NCI-H82 treated with DMSO at 0.1 percent for 48 hours (cell line): ENCODE results near the gene ACER3.
A peak's percentile ranks its signal among the peaks of the same experiment; 100 is the strongest.
"Not testable (repeated sequence)": the region's sequence is repeated elsewhere in the genome, so short reads cannot be mapped to it uniquely, and the experiment has no call there.

Experiments
- DNase-seq: peaks from one replicate; lab custom pipeline; 2025; ENCODE audit not compliant: unreplicated experiment; lab: John Stamatoyannopoulos, UW

ACER3 gene

DNA sequence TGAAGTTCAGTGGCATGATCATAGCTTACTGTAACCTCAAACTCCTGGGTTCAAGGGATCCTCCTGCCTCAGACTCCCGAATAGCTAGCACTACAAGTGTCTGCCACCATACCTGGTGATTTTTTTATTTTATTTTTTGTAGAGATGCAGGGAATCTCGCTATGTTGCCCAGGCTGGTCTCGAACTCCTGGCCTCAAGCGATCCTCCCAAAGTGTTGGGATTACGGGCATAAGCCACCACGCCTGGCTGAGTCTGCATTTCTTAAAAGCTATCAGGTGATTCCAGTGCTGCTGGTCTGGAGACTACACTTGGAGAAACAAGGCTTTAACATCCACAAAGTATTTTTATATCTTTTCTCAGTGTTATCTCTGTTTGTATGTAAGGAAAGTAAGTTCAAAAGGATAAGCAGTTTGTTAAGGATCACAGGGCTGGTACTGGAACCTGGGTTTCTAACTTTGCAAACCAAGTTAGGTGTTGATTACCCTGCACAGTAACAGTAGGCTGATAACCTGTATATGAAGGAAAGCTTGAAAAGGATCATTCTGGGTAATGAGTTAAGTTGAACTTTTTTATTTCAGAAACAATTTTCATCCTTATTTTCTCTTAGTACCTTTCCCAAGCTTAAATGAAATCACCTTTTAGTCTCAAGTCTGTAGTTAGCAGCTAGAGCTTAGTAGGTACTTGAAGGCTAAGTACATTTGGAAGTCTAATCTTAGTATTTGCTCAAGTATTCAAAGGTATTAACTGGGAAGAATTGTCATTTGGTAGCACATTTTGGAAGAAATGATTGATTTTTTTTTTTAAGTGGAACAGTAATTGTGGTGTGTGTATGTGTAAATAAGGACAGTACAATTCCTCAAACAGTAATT lies 12.5 kb downstream of the ACER3 start:
- DNase-seq: no peak

DNA sequence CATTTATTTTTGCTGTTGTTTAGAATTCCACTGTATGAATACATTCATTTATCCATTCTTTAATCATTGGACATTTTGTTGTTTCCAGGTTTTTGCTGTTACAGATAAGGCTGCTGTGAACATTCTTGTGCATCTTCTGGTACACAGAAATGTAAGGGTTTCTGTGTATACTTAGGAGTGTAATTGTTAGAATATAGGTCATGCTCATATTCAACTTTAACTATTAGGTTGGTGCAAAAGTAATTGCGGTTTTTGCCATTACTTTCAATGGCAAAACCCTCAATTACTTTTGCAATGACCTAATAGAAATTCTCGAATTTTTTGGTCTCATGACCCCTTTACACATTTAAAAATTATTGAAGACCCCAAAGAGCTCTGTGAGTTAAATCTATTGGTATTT lies 17.3 kb downstream of the ACER3 start:
- no peak for DNase-seq

DNA sequence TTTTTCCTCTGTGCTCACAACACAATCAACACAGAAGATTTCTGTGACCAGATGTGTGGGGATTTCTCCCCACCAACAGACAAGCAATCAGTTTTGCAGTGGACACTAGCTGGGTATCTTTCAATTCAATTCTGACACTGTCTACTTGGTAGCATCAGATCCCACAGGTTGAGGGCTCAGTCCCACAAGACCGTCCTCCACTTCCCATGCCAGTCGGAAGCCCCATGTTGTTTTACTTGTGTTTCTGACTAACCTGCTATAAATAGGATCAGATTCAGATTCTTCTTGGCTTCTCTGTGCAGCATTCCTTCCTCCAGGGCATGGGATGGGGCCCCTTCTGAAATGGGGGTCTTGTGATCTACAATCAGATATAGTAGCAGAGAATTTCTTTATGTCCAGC lies 19.6 kb downstream of the ACER3 start:
- no peak for DNase-seq

DNA sequence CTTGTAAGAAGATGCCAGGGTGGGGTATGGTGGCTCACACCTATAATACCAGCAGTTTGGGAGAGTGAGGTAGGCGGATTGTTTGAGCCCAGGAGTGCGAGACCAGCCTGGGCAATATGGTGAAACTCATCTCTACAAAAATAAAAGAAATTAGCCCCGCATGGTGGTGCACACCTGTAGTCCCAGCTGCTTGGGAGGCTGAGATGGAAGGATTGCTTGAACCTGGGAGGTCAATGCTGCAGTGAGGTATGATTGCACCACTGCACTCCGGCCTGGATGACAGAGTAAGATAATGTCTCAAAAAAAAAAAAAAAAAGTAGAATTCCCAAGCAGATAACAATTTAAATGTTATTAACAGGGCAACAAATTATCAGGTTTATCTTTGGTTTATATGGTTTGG lies 20.2 kb downstream of the ACER3 start:
- no peak for DNase-seq

DNA sequence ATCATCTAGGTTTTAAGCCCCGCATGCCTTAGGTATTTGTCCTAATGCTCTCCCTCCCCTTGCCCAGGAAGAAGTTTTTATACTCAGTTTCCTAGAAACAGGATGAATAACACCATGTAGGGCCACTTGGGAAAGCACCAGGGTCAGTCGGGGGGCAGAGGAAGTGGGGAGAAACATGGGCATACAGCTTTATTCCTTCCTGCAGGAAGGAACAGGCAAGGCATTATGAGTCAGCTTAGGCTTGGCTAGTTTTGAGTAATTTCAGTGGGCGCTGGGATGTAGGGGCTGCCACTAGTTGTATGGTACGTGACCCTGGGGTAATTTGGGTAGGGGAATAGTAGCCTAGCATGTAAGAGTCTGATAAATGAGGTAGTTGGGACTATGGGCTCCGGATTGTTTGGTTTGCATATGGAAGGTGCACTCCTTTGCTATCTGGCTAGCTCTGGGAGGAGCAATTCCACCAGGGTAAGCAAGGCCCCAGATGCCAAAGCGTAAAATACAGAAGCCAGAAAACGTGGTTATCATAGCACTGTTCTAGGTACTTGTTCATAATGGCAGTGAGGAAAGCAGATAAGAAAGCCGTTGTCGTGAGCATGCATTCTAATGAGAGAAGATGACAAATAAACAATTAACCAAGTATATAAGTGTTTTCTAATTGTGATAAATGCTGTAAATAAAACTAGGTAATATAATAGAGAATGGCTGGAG lies 24.8 kb downstream of the ACER3 start:
- DNase-seq: no peak

DNA sequence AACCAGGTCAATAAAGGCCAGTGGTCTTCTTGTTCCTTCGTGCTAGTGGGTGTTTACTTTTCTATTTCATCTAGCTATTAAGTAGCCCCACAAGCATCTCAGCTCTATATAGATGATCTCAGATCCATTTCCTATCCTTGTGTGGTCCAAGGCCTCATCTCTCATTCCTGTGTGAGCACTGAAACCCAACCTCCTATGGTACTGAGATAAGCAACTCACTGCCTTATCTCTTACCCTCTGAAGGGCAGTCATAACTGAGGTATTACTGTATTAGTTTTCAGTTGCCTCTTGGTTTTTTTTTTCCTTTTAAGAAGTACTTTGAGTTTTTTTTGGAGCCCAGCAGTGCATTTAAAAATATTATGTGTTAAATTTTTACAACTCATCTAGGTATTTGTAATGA lies 28.3 kb downstream of the ACER3 start:
- DNase-seq: no peak

DNA sequence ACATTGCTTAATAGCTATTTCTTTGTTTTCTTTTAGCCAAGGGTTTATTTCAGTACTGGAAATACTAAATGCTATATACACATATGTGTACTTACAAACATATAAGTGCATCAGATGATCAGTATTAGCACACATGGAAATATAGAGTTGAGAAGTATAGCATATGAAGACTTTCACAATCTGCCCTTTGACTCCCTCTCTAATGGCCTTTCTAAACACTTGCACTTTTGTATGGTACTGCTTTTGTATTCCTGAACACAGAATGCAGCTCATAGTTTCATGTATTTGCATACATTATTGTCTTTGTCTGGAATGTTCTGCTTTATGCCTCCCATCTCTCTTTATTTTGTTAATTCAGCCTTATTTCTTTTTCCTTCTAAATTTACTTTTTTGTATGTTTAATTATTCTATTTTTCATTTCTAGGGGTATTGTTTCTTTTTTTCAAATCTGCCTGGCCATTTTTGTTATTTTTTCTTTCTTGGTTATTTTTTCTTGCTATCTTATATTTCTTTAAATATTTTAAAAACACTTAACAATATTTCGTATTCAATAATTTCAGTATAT lies 28.8 kb downstream of the ACER3 start:
- DNase-seq: no peak

DNA sequence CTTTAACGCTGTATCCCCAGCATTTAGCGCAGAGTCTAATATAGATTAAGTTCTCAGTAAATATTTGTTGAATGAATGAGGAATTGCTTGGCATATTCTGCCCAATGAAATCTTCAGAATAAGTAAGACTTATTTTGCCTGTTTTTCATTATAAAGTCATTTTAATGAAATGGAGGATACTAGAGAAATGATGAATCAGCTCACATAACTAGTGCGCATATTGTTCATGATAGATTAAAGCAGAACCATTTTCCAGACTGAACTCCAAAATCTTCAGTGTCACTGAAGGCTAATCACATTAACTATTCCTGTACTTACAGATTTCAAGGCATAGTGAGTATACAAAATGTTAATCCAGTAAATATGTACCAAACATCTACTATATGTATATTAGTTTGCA lies 29.6 kb downstream of the ACER3 start:
- no peak for DNase-seq

DNA sequence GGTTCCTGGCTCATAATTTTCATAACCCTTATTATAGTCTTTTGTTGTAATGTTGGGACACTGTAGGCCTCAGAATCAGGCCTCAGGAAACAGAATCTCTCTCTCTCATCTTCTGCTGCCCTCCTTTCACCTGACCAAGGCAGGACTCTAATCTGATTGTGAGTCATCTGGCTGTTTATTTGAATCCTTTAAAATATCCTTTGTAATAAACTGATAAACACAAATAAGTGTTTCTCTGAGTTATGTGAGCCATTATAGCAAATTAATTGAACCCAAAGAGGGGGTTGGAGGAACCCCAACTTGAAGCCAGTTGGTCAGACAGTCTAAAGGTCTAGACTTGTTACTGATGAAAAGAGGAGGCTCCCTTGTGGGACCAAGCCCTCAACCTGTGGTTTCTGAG lies 30.6 kb downstream of the ACER3 start:
- DNase-seq: peak; percentile 27

DNA sequence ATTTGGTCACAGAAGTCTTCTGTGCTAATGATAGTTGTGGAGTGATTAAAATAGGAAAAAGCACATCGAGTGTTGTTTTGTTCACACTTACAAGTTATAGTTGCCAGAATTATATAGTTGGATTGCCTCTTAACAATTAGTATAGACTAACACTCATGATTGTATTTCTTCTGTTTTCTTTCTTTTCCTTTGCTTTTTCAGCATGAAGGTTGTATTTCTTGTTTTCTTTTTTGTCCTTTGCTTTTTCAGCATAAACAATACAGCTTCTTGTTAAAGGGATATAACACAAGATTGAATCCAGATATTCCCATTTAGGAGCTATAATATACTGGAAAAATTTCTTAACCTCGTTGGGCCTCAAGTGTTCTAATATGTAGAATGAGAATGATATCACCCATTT lies 31.1 kb downstream of the ACER3 start:
- no peak for DNase-seq

DNA sequence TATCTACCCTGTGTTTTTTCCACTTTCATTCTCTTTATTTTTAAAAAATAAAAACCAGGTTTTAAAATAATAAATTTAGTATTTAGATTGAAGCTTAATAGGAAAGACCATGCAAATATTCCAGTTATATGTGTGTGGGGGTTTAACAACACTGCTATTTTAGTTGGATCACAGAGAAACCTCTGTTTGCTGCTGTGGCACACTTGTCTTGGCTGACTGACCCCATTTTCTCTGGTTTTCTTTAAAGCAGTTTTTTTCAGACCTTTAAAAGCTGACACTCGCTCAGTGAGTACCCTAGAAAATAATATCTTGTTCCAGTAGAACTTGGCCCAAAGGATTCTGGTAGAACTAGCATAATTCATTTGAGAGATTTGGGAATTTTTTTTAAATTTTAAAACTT lies 31.6 kb downstream of the ACER3 start:
- no peak for DNase-seq

DNA sequence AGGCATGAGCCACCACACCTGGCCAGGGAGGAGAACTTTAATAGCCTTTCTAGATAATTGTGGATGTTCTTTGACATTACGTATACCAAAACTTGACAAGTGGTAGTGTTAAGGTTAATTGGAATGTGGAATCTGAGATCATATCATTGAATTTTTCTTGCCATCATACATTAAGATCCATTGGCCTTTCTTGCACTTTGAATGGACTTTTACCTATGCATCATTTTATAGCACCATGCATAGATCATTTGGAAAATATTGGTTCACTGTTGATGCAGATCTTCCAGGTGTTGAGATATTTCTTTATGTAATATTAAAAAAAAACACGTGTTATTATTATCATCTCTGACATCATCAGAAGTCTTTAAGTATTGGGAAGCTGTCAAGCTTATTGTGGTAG lies 36.5 kb downstream of the ACER3 start:
- DNase-seq: no peak

DNA sequence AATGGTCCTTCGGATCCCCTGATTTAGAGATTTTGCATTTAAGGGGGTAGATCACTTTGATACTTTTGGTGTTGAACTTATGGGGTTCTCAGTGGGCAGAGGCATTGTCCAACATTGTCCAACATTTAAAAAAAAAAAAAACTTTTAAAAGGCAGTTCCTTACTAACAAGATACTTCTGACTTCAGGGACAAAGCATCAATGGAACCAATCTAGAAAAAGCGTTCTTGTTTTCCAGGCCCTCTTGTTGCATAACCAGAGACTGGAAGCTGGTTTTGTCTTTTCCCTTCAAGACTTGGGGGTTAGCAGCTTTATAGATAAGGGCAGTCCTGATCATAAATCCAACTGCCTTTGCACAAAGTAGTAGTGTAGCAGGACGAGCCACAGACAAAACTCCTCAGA lies 40.4 kb downstream of the ACER3 start:
- DNase-seq: no peak

DNA sequence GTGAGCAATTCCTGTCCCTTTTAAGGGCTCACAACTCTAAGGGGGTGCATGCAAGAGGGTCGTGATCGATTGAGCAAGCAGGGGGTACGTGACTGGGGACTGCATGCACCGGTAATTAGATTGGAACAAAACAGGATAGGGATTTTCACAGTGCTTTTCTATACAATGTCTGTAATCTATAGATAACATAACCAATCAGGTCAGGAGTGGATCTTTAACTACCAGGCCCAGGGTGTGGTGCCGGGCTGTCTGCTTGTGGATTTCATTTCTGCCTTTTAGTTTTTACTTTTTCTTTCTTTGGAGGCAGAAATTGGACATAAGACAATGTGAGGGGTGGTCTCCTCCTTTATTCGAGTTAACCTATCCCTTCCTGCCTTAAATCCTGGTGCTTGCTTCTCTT lies 40.9 kb downstream of the ACER3 start:
- DNase-seq: not testable (repeated sequence)

DNA sequence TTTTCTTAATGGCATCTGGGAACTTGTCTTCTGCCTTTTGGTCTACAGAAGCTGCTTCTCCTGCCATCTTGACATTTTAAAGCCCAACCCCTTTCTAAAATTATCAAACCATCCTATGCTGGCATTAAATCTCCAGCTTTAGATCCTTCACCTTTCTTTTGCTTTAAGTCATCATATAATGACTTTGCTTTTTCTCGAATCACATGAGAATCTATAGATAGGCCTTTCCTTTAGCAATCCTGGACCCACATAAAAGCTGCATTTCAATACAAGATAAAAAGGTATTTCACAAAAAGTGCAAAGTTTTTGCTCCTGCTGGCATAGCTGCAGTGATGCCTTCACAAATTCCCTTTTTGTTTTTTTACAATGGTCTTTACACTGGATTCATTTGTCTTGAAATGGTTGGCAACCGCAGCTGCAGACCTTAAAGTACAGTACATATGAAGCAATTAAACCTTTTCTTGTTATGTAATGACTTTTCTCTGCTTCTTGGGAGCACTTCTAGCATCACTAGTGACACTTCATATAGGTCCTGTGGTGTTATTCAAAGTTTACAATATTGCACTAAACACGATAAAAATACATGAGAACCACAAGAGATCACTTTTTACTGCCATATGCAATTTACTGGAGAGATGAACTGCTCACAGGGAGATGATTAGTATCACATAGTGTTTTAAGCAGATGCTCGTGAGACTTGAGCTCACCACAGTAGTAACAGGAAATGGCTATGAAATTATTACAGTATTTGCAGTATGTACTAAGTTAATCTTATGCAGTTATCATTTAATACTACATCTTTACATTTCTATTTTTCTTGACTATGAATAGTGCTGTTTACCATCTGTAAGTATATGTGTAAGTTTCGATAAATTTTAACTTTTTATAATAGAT lies 41.6 kb downstream of the ACER3 start:
- no peak for DNase-seq

DNA sequence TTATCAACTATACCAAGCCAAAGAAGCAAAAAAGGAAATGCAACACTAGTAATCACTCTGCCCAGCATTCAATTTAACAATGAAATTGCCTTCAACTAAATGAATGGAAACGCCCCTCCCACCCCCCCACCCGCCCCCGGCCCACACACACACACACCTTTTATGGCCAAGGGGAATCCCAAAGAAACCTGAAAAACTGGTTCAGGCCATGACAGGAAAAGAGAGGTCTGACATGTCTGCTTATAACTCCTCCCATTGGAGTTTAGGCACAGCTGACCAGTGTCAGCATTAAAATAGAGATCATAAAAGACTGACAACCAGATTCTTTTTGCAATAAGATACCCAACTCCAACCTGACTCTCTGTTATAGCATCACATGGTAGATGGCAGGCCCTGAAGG lies 42.6 kb downstream of the ACER3 start:
- no peak for DNase-seq

DNA sequence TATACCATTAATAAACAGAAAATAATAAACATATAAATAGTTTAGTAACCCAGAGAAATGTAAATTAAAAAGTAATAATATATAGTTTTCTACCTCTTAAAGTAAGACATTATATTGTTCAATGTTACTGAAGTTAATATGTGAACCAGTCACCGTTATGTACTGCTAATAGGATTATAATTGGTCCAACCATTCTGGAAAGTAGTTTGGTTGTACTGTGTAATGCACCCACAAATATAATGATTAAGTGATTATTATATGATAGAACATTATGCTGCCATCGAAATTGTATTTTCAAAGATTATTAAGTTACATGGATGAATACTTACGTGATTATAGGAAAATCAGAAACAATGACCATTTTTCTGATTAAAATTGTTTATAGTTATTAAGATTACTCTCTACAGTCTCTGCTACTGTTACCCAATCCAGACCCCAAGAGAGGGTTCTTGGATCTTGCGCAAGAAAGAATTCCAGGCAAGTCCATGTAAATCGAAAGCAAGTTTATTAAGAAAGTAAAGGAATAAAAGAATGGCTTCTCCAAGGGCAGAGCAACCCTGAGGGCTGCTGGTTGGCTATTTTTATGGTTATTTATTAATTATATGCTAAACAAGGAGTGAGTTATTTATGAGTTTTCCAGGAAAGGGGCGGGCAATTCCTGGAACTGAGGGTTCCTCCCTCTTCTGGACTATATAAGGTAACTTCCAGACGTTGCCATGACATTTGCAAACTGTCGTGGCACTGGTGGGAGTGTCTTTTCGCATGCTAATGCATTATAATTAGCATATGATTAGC lies 50.1 kb downstream of the ACER3 start:
- DNase-seq: no peak

DNA sequence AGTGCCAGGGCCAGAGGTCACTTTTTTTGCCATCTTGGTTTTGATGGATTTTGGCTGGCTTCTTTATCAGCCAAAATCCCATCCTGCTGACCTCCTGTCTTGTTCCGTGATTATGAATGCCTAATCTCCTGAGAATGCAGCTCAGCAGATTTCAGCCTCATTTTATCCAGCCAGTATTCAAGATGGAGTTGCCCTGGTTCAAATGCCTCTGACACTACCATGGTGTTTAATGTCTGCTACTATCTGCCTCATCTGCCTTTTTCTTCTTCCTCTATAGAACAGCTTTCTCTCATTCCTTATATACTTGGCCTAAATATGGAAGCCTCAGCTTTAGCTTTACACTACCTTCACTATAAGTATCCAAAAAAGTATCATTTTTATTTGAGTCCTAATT lies 50.7 kb downstream of the ACER3 start:
- no peak for DNase-seq

DNA sequence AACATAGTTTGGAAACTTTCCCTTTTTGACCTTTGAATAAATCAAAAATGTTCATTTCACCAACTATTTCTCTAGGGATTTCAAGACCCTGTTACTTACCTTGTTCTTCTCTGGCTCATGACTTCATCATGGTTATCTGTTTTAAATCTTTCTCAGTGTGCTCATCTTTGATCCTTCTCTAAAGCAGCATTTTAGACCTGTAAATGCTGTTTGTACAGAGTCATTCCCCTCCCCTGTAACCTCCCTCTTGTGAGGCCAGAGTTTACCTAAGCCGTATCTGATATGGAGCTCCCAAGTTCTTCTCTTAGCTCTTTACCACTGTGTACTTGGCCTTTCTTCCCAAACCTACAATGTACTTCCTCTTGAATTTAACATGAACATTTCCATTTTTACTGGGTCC lies 56.0 kb downstream of the ACER3 start:
- no peak for DNase-seq

DNA sequence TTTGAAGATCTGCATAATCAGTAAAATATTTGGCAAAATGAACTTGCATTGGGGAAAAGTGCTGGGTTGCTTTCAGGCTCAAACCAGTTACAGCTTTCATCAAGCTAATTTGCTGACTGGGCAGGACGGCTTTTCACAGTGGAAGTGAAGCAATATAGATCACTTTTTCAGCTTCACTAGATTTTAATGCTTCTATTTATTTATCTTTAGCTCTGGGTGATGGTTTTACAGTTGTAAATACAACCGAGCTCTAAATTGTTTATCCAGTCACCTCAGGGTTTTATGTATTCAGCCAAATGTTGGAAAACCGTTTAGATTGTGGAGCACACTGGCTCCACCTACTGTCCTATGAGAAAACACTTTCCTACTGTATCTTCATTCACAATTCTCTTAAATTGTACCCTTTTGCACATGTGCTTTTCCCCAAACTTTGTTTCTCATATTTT lies 58.2 kb downstream of the ACER3 start:
- peak; percentile 31 for DNase-seq
